Smooth muscle cell (in vitro differentiated cells): Measurements from ENCODE around the gene TMEM39B. TPM values are rescaled to one million over a fixed set of nuclear protein-coding genes. Genes with fewer than 3 reads are reported as not detected.
"Not testable (repeated sequence)": the region's sequence is repeated elsewhere in the genome, so short reads cannot be mapped to it uniquely, and the experiment has no call there.

Experiments
- DNase-seq: peaks from one replicate; lab custom pipeline; 2025; ENCODE audit not compliant: unreplicated experiment; lab: John Stamatoyannopoulos, UW
- H2AFZ ChIP-seq: fragments of 200-600 bp; sonication (generic); 2 replicates; pipeline ENCODE4 v1.6.0; 2016; ENCODE audit warnings: antibody characterized with exemption, low read depth, mild to moderate bottlenecking
- H3F3A ChIP-seq: fragments of 200-600 bp; sonication (generic); 2 replicates; pipeline ENCODE4 v1.6.0; 2017; ENCODE audit warnings: antibody characterized with exemption, low read depth
- H3K27ac ChIP-seq: fragments of 200-600 bp; sonication (generic); 2 replicates; pipeline ENCODE4 v1.5.1; 2016; ENCODE audit warnings: low read depth, mild to moderate bottlenecking
- H3K27me3 ChIP-seq: fragments of 200-600 bp; sonication (generic); 2 replicates; pipeline ENCODE4 v1.6.1; 2016; ENCODE audit warnings: low read depth, mild to moderate bottlenecking
- H3K36me3 ChIP-seq: fragments of 200-600 bp; sonication (generic); 2 replicates; pipeline ENCODE4 v1.5.1; 2016; ENCODE audit warnings: low read depth
- H3K4me1 ChIP-seq: fragments of 200-600 bp; sonication (generic); 2 replicates; pipeline ENCODE4 v1.5.1; 2016; ENCODE audit warnings: low read depth
- H3K4me2 ChIP-seq: fragments of 200-600 bp; sonication (generic); 2 replicates; pipeline ENCODE4 v1.6.0; 2016; ENCODE audit warnings: mild to moderate bottlenecking
- H3K4me3 ChIP-seq: fragments of 200-600 bp; sonication (generic); 2 replicates; pipeline ENCODE4 v1.5.1; 2016; ENCODE audit warnings: mild to moderate bottlenecking
- H3K79me2 ChIP-seq: fragments of 200-600 bp; sonication (generic); 2 replicates; pipeline ENCODE4 v1.6.0; 2016; ENCODE audit warnings: low read depth, mild to moderate bottlenecking
- H3K9ac ChIP-seq: fragments of 200-600 bp; sonication (generic); 2 replicates; pipeline ENCODE4 v1.6.0; 2016; ENCODE audit warnings: low read depth
- H3K9me3 ChIP-seq: fragments of 200-600 bp; sonication (generic); replicated peaks from 2 replicates; pipeline ENCODE4 v1.5.1; 2016; ENCODE audit warnings: low read depth
- H4K20me1 ChIP-seq: fragments of 200-600 bp; sonication (generic); 2 replicates; pipeline ENCODE4 v1.6.0; 2016; ENCODE audit warnings: low read depth
- CTCF ChIP-seq: fragments of 200-600 bp; sonication (generic); IDR thresholded peaks from 2 replicates; pipeline ENCODE4 v1.5.1; 2017; ENCODE audit warnings: borderline replicate concordance, mild to moderate bottlenecking, antibody characterized with exemption; ENCODE audit not compliant: insufficient read depth, poor library complexity, severe bottlenecking
- WGBS: methylation state at CpG from one replicate; pipeline ENCODE4 v1.1.7; 2016; ENCODE audit warnings: low lambda C conversion rate; 5-methylcytosine and 5-hydroxymethylcytosine counted together
- polyA plus RNA-seq: library from polyadenylated mRNA; unstranded; fragments of >200 nt; fragmentation: Nextera tagmentation; extraction: Ambion mirVana; gene quantifications from 2 replicates; pipeline ENCODE4 v1.2.1, GENCODE V29; 2016
- total RNA-seq: library from RNA; depleted of rRNA; stranded (reverse); fragments of >200 nt; gene quantifications from 2 replicates; pipeline ENCODE4 v1.2.3, GENCODE V29; 2014

Gene TMEM39B
- total and polyA plus RNA-seq, 2 experiments from 2014 or later: 7.5 to 9.4 TPM

GRCh38 chr1:32128964-32129363 is 56.2 kb downstream of the TMEM39B start:
- H3K9ac ChIP-seq: no peak overlapping the region
- peaks cover 93% of the 10 kb centered on the region for H4K20me1 ChIP-seq
- no peak for DNase-seq
- peaks cover 89% of the 10 kb centered on the region for H3K79me2 ChIP-seq
- H3K4me1 ChIP-seq: peaks cover 7% of the 10 kb centered on the region
- H2AFZ ChIP-seq: no peak overlapping the region
- H3K36me3 ChIP-seq: no peaks in the 10 kb centered on the region
- no peak for TF ChIP-seq CTCF
- H3K27me3 ChIP-seq: no peaks in the 10 kb centered on the region
- 100% methylated on average over 1 of the region's 1 CpG for WGBS
- H3K9me3 ChIP-seq: no peaks in the 10 kb centered on the region
- H3F3A ChIP-seq: no peaks in the 10 kb centered on the region
- peak overlapping the region; percentile 24 for H3K27ac ChIP-seq
- no peak overlapping the region for H3K4me3 ChIP-seq
- no peak overlapping the region for H3K4me2 ChIP-seq

- WGBS: 95% methylated on average over 9 of the region's 9 CpGs
- not testable (repeated sequence) for H3K4me2 ChIP-seq
Observed at GRCh38 chr1:32133950-32134280, 61.2 kb downstream of the TMEM39B start.

GRCh38 chr1:32137111-32137510 is 64.4 kb downstream of the TMEM39B start:
- Histone ChIP-seq H3K27me3 (no peaks in the 10 kb centered on the region), H3K79me2 (peaks cover 88% of the 10 kb centered on the region)
- WGBS: 90% methylated on average over 5 of the region's 5 CpGs

More at GRCh38 chr1:32133950-32134280, 61.2 kb downstream of the TMEM39B start:
- not testable (repeated sequence) for DNase-seq, H3K27me3 ChIP-seq, H3K4me3 ChIP-seq, H3K9me3 ChIP-seq, H2AFZ ChIP-seq, H3F3A ChIP-seq, H3K9ac ChIP-seq, H3K36me3 ChIP-seq, H3K4me1 ChIP-seq
- H3K27ac ChIP-seq: peak overlapping the region; percentile 84
- H3K79me2 ChIP-seq: peaks cover 89% of the 10 kb centered on the region
- peaks cover 90% of the 10 kb centered on the region for H4K20me1 ChIP-seq

DNA sequence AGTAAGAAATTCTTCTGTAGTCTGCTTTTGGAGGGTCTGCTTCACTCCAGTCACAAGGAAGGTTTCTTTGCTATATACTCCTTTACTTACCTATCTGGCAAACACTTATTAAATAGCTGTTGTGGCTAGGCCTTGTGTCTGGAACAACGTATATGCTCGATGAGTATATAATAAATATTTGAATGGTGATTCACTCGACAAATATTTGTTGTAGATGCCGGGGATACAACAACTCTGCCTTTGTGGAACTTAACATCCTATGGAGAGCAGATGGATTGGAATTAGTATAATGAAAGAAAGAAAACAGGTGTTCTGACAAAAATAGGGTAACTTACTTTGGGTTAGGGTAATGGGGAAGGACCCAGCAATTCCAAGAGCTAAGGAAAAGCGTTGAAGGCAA is 66.2 kb downstream of the TMEM39B start:
- DNase-seq: no peak
- peak overlapping the region; percentile 66 for H3K27ac ChIP-seq
- no peak for TF ChIP-seq CTCF

More at GRCh38 chr1:32137111-32137510, 64.4 kb downstream of the TMEM39B start:
- Histone ChIP-seq H3K4me3 (no peak overlapping the region), H3F3A (no peaks in the 10 kb centered on the region), H3K4me2 (no peak overlapping the region), H3K9me3 (no peaks in the 10 kb centered on the region), H3K27ac (no peak overlapping the region), H3K9ac (no peak overlapping the region), H2AFZ (no peak overlapping the region), H3K4me1 (no peaks in the 10 kb centered on the region), H4K20me1 (peaks cover 90% of the 10 kb centered on the region), H3K36me3 (no peaks in the 10 kb centered on the region)
- no peak for DNase-seq
- no peak for TF ChIP-seq CTCF

More for the DNA sequence above, 66.2 kb downstream of the TMEM39B start:
- H3K36me3 ChIP-seq: no peaks in the 10 kb centered on the region
- no peaks in the 10 kb centered on the region for H3K27me3 ChIP-seq
- peaks cover 93% of the 10 kb centered on the region for H4K20me1 ChIP-seq
- H3K4me3 ChIP-seq: no peak overlapping the region
- no peaks in the 10 kb centered on the region for H3K9me3 ChIP-seq
- H3K4me1 ChIP-seq: no peaks in the 10 kb centered on the region
- peak overlapping the region; percentile 22 for H3K9ac ChIP-seq
- H3K4me2 ChIP-seq: peak overlapping the region; percentile 34
- WGBS: 39% methylated on average over 5 of the region's 5 CpGs
- peaks cover 95% of the 10 kb centered on the region for H3K79me2 ChIP-seq
- H3F3A ChIP-seq: no peaks in the 10 kb centered on the region
- H2AFZ ChIP-seq: no peak overlapping the region
